RPMI7951 (cell line): ENCODE results near the gene LAMTOR4. TPM values are rescaled to one million over a fixed set of nuclear protein-coding genes. Genes with fewer than 3 reads are reported as not detected.

Source experiments
- DNase-seq: peaks from one replicate; pipeline ENCODE4 v3.0.0-alpha.2; 2012; ENCODE audit warnings: low read depth
- total RNA-seq: library from RNA; depleted of rRNA; stranded (reverse); fragments of >200 nt; shearing (Covaris generic); gene quantifications from 2 replicates; pipeline ENCODE4 v1.2.3, GENCODE V29; 2014; rRNA removed

The LAMTOR4 gene
- total RNA-seq, 1 experiment from 2014 or later: 221 TPM

GRCh38 chr7:100200693-100201092, 52.0 kb downstream of the LAMTOR4 start:
- DNase-seq: no peak

Other genes starting within 250 kb of the LAMTOR4 start
- 19.1 and 19.4 TPM in 2 replicates for gene TRIM4, start 229.4 kb upstream of the LAMTOR4 start, total RNA-seq
- 0.12 TPM in 1 of 2 replicates, not detected in the other for gene GJC3, start 219.3 kb upstream of the LAMTOR4 start, total RNA-seq
- gene AZGP1, start 172.9 kb upstream of the LAMTOR4 start, total RNA-seq: 2.1 and 2.2 TPM in 2 replicates
- gene ZKSCAN1, start 133.3 kb upstream of the LAMTOR4 start, total RNA-seq: 10.2 and 10.7 TPM in 2 replicates
- 13.5 and 15.4 TPM in 2 replicates for gene ZSCAN21, start 99.1 kb upstream of the LAMTOR4 start, total RNA-seq
- 22.6 and 25.1 TPM in 2 replicates for gene ZNF3, start 67.2 kb upstream of the LAMTOR4 start, total RNA-seq
- 63.6 and 83.4 TPM in 2 replicates for gene COPS6, start 59.9 kb upstream of the LAMTOR4 start, total RNA-seq
- 216 and 221 TPM in 2 replicates for gene MCM7, start 47.5 kb upstream of the LAMTOR4 start, total RNA-seq
- gene AP4M1, start 47.3 kb upstream of the LAMTOR4 start, total RNA-seq: 22.6 and 36.8 TPM in 2 replicates
- gene TAF6, start 29.6 kb upstream of the LAMTOR4 start, total RNA-seq: 66.7 and 80.4 TPM in 2 replicates
- 32.6 and 34.7 TPM in 2 replicates for gene CNPY4, start 29.3 kb upstream of the LAMTOR4 start, total RNA-seq
- gene MBLAC1, start 22.0 kb upstream of the LAMTOR4 start, total RNA-seq: 1.6 and 4.8 TPM in 2 replicates
- 5.8 and 8.1 TPM in 2 replicates for gene TRAPPC14, start 9.8 kb downstream of the LAMTOR4 start, total RNA-seq
- gene GAL3ST4, start 19.7 kb downstream of the LAMTOR4 start, total RNA-seq: 10.0 and 10.2 TPM in 2 replicates
- gene GPC2, start 28.5 kb downstream of the LAMTOR4 start, total RNA-seq: 2.5 and 5.7 TPM in 2 replicates
- 2.5 and 3.8 TPM in 2 replicates for gene STAG3, start 29.0 kb downstream of the LAMTOR4 start, total RNA-seq
- gene PVRIG, start 71.0 kb downstream of the LAMTOR4 start, total RNA-seq: not detected in 2 replicates
- not detected in 2 replicates for gene SPDYE3, start 158.8 kb downstream of the LAMTOR4 start, total RNA-seq
- 7.7 and 10.1 TPM in 2 replicates for gene PILRB, start 209.2 kb downstream of the LAMTOR4 start, total RNA-seq
- gene PILRA, start 224.6 kb downstream of the LAMTOR4 start, total RNA-seq: not detected in 2 replicates